Thyroid gland (tissue), 4 donors: ENCODE results near the gene MT4.

Experiments
- CTCF ChIP-seq, 6 experiments: fragments of 200-600 bp in 3 of 6; fragments of 450-650 bp in 3 of 6; sonication (generic) in 3 of 6; IDR thresholded peaks; one replicate each; pipeline ENCODE4 v1.5.1; 2016 to 2019; ENCODE audit warnings: antibody characterized with exemption in 6 of 6, mild to moderate bottlenecking in 2 of 6, inconsistent platforms in 1 of 6, moderate library complexity in 1 of 6
- POLR2A ChIP-seq, 2 donors: fragments of 450-650 bp; IDR thresholded peaks; one replicate each; pipeline ENCODE4 v1.6.1; 2017; ENCODE audit warnings: antibody characterized with exemption in 2 of 2, mild to moderate bottlenecking in 2 of 2, moderate library complexity in 1 of 2

GRCh38 chr16:56616608-56617211 lies 51.8 kb downstream of the MT4 start:
- TF ChIP-seq CTCF (IDR thresholded peaks at IDR 0.05) (no peak), POLR2A (IDR thresholded peaks at IDR 0.05) (no peak)
